Left ventricle myocardium inferior (tissue), 1 donor: Measurements from ENCODE around the gene KIF6. TPM values are rescaled to one million over a fixed set of nuclear protein-coding genes. Genes with fewer than 3 reads are reported as not detected.

Experiments
- DNase-seq: peaks from one replicate; pipeline ENCODE4 v3.0.0-alpha.2; 2020
- H3K27ac ChIP-seq: fragments of 200-600 bp; replicated peaks from 2 replicates; pipeline ENCODE4 v1.8.0; 2021
- H3K27me3 ChIP-seq: fragments of 200-600 bp; 2 replicates; pipeline ENCODE4 v1.8.0; 2021; ENCODE audit warnings: low read depth
- H3K36me3 ChIP-seq: fragments of 200-600 bp; 2 replicates; pipeline ENCODE4 v1.8.0; 2021
- H3K4me1 ChIP-seq: fragments of 200-600 bp; 2 replicates; pipeline ENCODE4 v1.8.0; 2021
- H3K4me3 ChIP-seq: fragments of 200-600 bp; 2 replicates; pipeline ENCODE4 v1.8.0; 2021; ENCODE audit warnings: mild to moderate bottlenecking, moderate library complexity
- H3K9me3 ChIP-seq: fragments of 200-600 bp; replicated peaks from 2 replicates; pipeline ENCODE4 v1.8.0; 2021
- CTCF ChIP-seq: fragments of 200-600 bp; IDR thresholded peaks from 2 replicates; pipeline ENCODE4 v1.8.0; 2021; ENCODE audit warnings: antibody characterized with exemption, mild to moderate bottlenecking, borderline replicate concordance
- intact Hi-C: fragments of 100-400 bp; cut with micrococcal nuclease; formaldehyde crosslinking; loops from one replicate; pipeline ENCODE4 v1.11.0; 2022
- total RNA-seq: library from RNA; stranded (reverse); fragmentation: NEBNext Ultra II Directional; extraction: Animal tissue kit (Norgen Biotek cat#: 25700); gene quantifications from one replicate; pipeline ENCODE4 v1.2.1, GENCODE V29; 2021
- donor health status: DM: no; HTN: yes; CAD: no; lungs with severe emphysema.

KIF6 gene
- total RNA-seq, 1 donor from 2014 or later, result 0.69 TPM

GRCh38 chr6:39339868-39340550, 385.2 kb downstream of the KIF6 start:
- intact Hi-C loops, result no loop called here
- no peak overlapping the region for H3K27ac ChIP-seq
- peaks cover 22% of the 10 kb centered on the region for H3K4me1 ChIP-seq
- H3K36me3 ChIP-seq, result no peaks in the 10 kb centered on the region
- H3K9me3 ChIP-seq, result no peaks in the 10 kb centered on the region
- peaks cover 28% of the 10 kb centered on the region for H3K27me3 ChIP-seq
- DNase-seq, result no peak
- H3K4me3 ChIP-seq, result no peak overlapping the region
- TF ChIP-seq CTCF, result no peak

DNA sequence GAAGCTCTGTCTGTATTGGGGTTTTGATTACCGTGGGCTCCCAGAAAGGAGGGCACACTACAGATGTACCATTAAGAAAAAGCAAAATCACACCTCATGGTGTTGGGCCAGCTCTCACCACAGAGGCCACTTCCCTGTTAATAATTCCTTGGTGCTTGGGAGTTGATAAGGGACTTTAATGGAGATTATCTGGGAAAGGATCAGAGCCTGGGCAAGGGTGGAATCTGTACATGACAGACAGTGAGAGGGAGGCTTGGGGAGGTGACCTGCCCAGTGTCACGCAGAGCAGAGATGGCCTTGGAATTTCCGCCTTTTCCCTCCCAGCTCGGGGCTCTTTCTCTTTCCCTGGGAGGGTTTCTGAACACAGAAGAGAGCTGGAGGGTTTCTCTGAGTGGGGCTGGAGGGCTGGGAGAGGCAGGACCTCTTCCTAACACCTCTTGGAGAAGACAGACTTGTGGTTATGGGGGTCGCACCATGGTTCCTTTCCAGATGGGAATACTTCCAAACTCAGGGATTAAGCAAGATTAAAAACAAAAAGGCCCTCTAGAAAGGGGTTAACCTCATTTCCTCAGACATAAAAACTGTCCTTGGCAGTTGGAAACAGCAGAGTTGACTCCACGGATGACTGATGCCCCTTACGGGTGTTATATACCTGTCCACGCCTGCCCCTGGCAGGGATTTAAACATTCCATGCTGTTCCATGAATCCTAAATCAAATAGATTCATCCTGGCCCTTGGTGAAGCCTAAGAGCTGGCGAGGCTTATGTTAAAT, 385.9 kb downstream of the KIF6 start:
- no peak for DNase-seq
- intact Hi-C loops, result no loop called here
- H3K4me3 ChIP-seq, result no peak overlapping the region
- peaks cover 29% of the 10 kb centered on the region for H3K27me3 ChIP-seq
- peaks cover 22% of the 10 kb centered on the region for H3K4me1 ChIP-seq
- H3K27ac ChIP-seq, result no peak overlapping the region
- no peaks in the 10 kb centered on the region for H3K36me3 ChIP-seq
- no peak for TF ChIP-seq CTCF
- H3K9me3 ChIP-seq, result no peaks in the 10 kb centered on the region

DNA sequence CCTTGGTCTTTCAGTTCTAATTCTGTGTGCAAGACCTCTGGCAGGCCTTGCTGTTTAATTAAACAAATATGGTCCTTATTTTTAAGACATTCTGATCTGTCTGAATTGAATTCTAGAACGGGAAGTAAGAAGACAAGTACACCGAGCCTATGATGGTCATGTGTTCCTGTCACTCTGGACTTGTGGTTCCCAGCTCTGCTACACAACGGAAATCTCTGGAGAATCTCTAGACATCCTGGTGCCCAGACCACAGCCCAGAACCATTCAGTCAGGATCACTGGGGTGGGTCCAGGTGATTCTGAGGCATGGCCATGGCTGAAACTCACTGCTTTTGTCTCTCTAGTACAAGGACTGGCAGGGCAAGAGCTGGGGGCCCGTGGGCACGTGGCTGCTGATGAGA, 386.8 kb downstream of the KIF6 start:
- DNase-seq, result no peak
- TF ChIP-seq CTCF, result no peak
- no peak overlapping the region for H3K27ac ChIP-seq

GRCh38 chr6:39335780-39336545, 389.2 kb downstream of the KIF6 start:
- Histone ChIP-seq H3K4me1 (peaks cover 12% of the 10 kb centered on the region), H3K9me3 (no peaks in the 10 kb centered on the region), H3K27ac (no peak overlapping the region), H3K27me3 (peaks cover 49% of the 10 kb centered on the region), H3K4me3 (no peak overlapping the region), H3K36me3 (no peaks in the 10 kb centered on the region)
- no peak for DNase-seq
- TF ChIP-seq CTCF, result no peak
- intact Hi-C loops, result no loop called here

More for the DNA sequence above, 386.8 kb downstream of the KIF6 start:
- Histone ChIP-seq H3K4me3 (no peak overlapping the region), H3K27me3 (peaks cover 38% of the 10 kb centered on the region), H3K36me3 (no peaks in the 10 kb centered on the region), H3K9me3 (no peaks in the 10 kb centered on the region), H3K4me1 (peaks cover 20% of the 10 kb centered on the region)
- intact Hi-C loops, result no loop called here

DNA sequence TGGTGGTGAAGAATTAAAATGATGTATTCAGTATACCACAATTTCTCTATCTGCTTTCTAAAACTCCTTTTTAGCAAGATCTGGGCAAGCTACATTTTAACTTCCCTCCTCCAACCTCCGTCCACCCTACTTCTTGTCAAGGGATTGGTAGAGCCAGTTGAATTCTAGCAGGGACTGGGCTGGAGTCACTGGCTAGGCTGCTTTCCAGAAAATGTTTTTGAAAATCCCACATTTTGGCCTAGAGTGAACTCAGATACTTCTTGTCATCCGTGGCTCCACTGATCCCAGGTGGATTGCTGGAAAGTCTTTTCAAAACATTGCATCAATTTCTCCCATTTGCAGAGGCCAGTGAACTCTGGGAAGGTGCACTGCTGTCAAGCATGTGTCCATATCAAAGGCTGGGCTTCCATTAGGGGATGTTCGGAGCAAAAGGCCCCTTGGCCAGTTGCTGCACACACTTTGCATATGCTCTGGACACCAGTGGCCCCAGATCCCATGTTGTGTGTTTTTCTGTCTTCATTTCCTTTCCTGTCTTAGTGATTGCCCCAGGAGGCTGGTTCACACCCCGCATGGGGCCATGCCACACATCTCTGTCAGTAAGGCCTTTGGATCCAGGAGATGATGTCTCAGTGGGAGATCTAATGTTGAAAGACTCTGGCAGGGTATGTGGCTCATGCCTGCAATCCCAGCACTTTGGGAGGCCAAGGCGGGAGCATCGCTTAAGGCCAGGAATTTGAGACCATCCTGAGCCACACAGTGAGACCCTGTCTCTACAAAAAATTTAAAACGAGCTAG, 391.4 kb downstream of the KIF6 start:
- no peak overlapping the region for H3K27ac ChIP-seq
- H3K27me3 ChIP-seq, result peaks cover 57% of the 10 kb centered on the region
- intact Hi-C loops, result no loop called here
- no peak for TF ChIP-seq CTCF
- DNase-seq, result no peak
- no peak overlapping the region for H3K4me3 ChIP-seq
- no peaks in the 10 kb centered on the region for H3K9me3 ChIP-seq
- H3K4me1 ChIP-seq, result no peaks in the 10 kb centered on the region
- no peaks in the 10 kb centered on the region for H3K36me3 ChIP-seq
